Endothelial cell of umbilical vein (primary cell): ENCODE measurements around the gene TTC23L. TPM values are rescaled to one million over a fixed set of nuclear protein-coding genes. Genes with fewer than 3 reads are reported as not detected.

Source experiments
- BruUV-seq: library from RNA; stranded (reverse); fragments of 400-500 nt; replicated peaks from 2 replicates; lab custom pipeline; 2021; lab: Mats Ljungman, UMichigan
- CTCF ChIA-PET: fragments of 300-600, 350-600 bp; sonication (Branson Sonifier 250); formaldehyde crosslinking; loops from one replicate; lab custom pipeline; 2021; ENCODE audit warnings: antibody characterized with exemption, inconsistent platforms; lab: Charles Lee
- POLR2A ChIA-PET: fragments of 300-600, 350-600 bp; sonication (Branson Sonifier 250); formaldehyde crosslinking; loops from one replicate; lab custom pipeline; 2021; ENCODE audit warnings: antibody characterized with exemption, inconsistent platforms; lab: Charles Lee
- DNase-seq: peaks from one replicate; pipeline ENCODE4 v3.0.0-alpha.2; 2011; ENCODE audit warnings: low read depth, low spot score
- FAIRE-seq: peaks from 2 replicates; lab custom pipeline; 2011; peaks lifted over from hg19 to GRCh38; lab: Jason Lieb, UNC
- H2AFZ ChIP-seq: 2 replicates; pipeline ENCODE4 v1.6.0; 2012; ENCODE audit warnings: low read depth, low read length, control low read depth, inconsistent platforms
- H3K27ac ChIP-seq: 2 replicates; pipeline ENCODE4 v1.5.1; 2011; ENCODE audit warnings: low read depth, mild to moderate bottlenecking, control low read depth, low read length, moderate library complexity; ENCODE audit not compliant: insufficient read depth
- H3K27me3 ChIP-seq, 2 experiments: 2 replicates each; pipeline versions ENCODE4 v1.6.0 to v1.6.1; 2011; ENCODE audit warnings: low read length in 2 of 2, mixed read lengths in 1 of 2; ENCODE audit not compliant: control insufficient read depth in 2 of 2, insufficient read depth in 2 of 2
- H3K36me3 ChIP-seq, 2 experiments: 2 replicates in 1 of 2; 3 replicates in 1 of 2; pipeline ENCODE4 v1.5.1; 2011; ENCODE audit warnings: low read length in 2 of 2, mild to moderate bottlenecking in 1 of 2, moderate library complexity in 1 of 2; ENCODE audit not compliant: control insufficient read depth in 2 of 2, insufficient read depth in 2 of 2; ENCODE audit errors: extremely low read depth in 1 of 2
- H3K4me1 ChIP-seq: 3 replicates; pipeline ENCODE4 v1.5.1; 2011; ENCODE audit warnings: mild to moderate bottlenecking, low read length; ENCODE audit not compliant: control insufficient read depth, insufficient read depth; ENCODE audit errors: extremely low read depth
- H3K4me2 ChIP-seq: 2 replicates; pipeline ENCODE4 v1.6.1; 2011; ENCODE audit warnings: low read length, control low read depth, mixed read lengths; ENCODE audit not compliant: insufficient read depth
- H3K4me3 ChIP-seq, 3 experiments: fragments of 200-600 bp in 1 of 3; sonication (generic), shearing (Covaris generic) in 1 of 3; replicated peaks in 1 of 3; 2 replicates each; pipeline ENCODE4 v1.5.1; 2011 to 2016; ENCODE audit warnings: control low read depth in 3 of 3, low read length in 3 of 3, mild to moderate bottlenecking in 2 of 3, inconsistent platforms in 1 of 3, low read depth in 1 of 3, moderate library complexity in 1 of 3; ENCODE audit not compliant: insufficient read depth in 1 of 3
- H3K79me2 ChIP-seq: 2 replicates; pipeline ENCODE4 v1.6.0; 2012; ENCODE audit warnings: low read length, inconsistent platforms; ENCODE audit not compliant: control insufficient read depth, insufficient read depth
- H3K9ac ChIP-seq: replicated peaks from 2 replicates; pipeline ENCODE3; 2011; ENCODE audit warnings: low read length, control low read depth; ENCODE audit not compliant: insufficient read depth; ENCODE audit errors: extremely low read depth
- H3K9me1 ChIP-seq: replicated peaks from 3 replicates; pipeline ENCODE4 v1.6.0; 2011; ENCODE audit warnings: mild to moderate bottlenecking, low read length; ENCODE audit not compliant: control insufficient read depth, insufficient read depth; ENCODE audit errors: extremely low read depth
- H3K9me3 ChIP-seq: replicated peaks from 2 replicates; pipeline ENCODE4 v1.5.1; 2012; ENCODE audit warnings: low read length, inconsistent platforms; ENCODE audit not compliant: control insufficient read depth, insufficient read depth
- H4K20me1 ChIP-seq: replicated peaks from 2 replicates; pipeline ENCODE3; 2011; ENCODE audit warnings: mild to moderate bottlenecking, low read length; ENCODE audit not compliant: control insufficient read depth, insufficient read depth; ENCODE audit errors: extremely low read depth
- EZH2 ChIP-seq: IDR thresholded peaks from 2 replicates; pipeline ENCODE4 v1.6.1; 2012; ENCODE audit warnings: borderline replicate concordance, low read depth, mild to moderate bottlenecking, moderate library complexity, low read length, inconsistent platforms; ENCODE audit not compliant: severe bottlenecking
- FOS ChIP-seq: IDR thresholded peaks from 2 replicates; pipeline ENCODE4 v1.6.1; 2011; ENCODE audit warnings: mild to moderate bottlenecking, low read length, moderate library complexity, borderline replicate concordance; ENCODE audit not compliant: insufficient read depth
- MYC ChIP-seq: IDR thresholded peaks from one replicate; pipeline ENCODE4 v1.6.1; 2011; ENCODE audit warnings: mild to moderate bottlenecking, low read depth, low read length
- POLR2AphosphoS5 ChIP-seq: IDR thresholded peaks from 2 replicates; pipeline ENCODE4 v1.6.1; 2012; ENCODE audit warnings: low read depth, mild to moderate bottlenecking, control low read depth, low read length, moderate library complexity; ENCODE audit not compliant: insufficient read depth
- dilution Hi-C: fragments of 300-500 bp; cut with MboI; formaldehyde crosslinking; loops from one replicate; pipeline ENCODE4 v1.15.0; 2019; ENCODE audit warnings: low sequenced_read_pairs; ENCODE audit not compliant: extremely low pct_ligation_motif_present
- intact Hi-C: fragments of 100-400 bp; cut with micrococcal nuclease; formaldehyde crosslinking; loops from one replicate; pipeline ENCODE4 v1.10.0; 2022
- polyA plus RNA-seq, 4 experiments: library from polyadenylated mRNA; depleted of rRNA in 3 of 4; stranded (reverse) in 3 of 4; unstranded in 1 of 4; fragments of >200 nt; gene quantifications; 2 replicates each; pipeline versions ENCODE4 v1.2.1 to v1.2.3, GENCODE V29; 2011 to 2012; ENCODE audit warnings: missing spikeins in 1 of 4
- total RNA-seq: library from RNA; stranded (reverse); gene quantifications from 2 replicates; pipeline ENCODE4 v1.2.3, GENCODE V29; 2021
- TF ChIP-seq, protein P1 (sequence below): IDR thresholded peaks from 2 replicates; pipeline ENCODE4 v1.6.1; 2011; ENCODE audit not compliant: insufficient read depth, insufficient read length
- TF ChIP-seq, protein P2 (sequence below), 2 donors: IDR thresholded peaks; 1 replicate in 1 of 2; 2 replicates in 1 of 2; pipeline ENCODE4 v1.5.1; 2011; ENCODE audit warnings: low read length in 2 of 2, mild to moderate bottlenecking in 2 of 2, moderate library complexity in 2 of 2, control low read depth in 1 of 2, inconsistent platforms in 1 of 2, low read depth in 1 of 2; ENCODE audit not compliant: insufficient read depth in 1 of 2; ENCODE audit errors: extremely low read depth in 1 of 2

The TTC23L gene
- total and polyA plus RNA-seq, 2 donors (not counting 3 experiments of a cell fraction or from before 2014, with no cell fraction given): not detected

DNA sequence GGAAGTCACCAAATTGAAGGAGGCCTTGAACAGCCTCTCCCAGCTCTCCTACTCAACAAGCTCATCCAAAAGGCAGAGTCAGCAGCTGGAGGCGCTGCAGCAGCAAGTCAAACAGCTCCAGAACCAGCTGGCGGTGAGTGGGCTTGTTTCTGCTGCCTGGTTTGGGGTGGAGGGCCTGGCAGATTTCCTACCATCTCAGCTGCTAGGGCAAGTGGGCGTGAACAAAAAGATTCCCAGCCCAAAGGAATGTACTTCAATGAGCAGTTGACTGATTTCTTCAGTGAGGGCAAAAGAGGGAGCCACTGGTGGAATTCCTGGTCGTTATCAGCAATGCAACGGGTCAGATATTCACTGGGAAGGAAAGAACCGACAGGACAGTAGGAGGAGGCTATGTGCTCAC lies 12.6 kb upstream of the TTC23L start:
- dilution Hi-C loops (no loop called here), intact Hi-C loops (no loop called here)
- Histone ChIP-seq H3K36me3 (peaks cover 54 to 65% of the 10 kb centered on the region in 2 experiments), H3K4me1 (no peaks in the 10 kb centered on the region), H3K9me1 (no peaks in the 10 kb centered on the region), H3K4me3 (no peak overlapping the region), H3K4me2 (no peak overlapping the region), H3K9ac (no peak overlapping the region), H3K27ac (no peak overlapping the region), H3K9me3 (no peaks in the 10 kb centered on the region), H4K20me1 (no peaks in the 10 kb centered on the region), H3K27me3 (no peaks in the 10 kb centered on the region), H3K79me2 (no peaks in the 10 kb centered on the region), H2AFZ (no peak overlapping the region)
- no peak for DNase-seq
- FAIRE-seq: no peak
- TF ChIP-seq POLR2AphosphoS5 (no peak), MYC (no peak), EZH2 (no peak), FOS (no peak)
- TF ChIP-seq, protein P1, sequence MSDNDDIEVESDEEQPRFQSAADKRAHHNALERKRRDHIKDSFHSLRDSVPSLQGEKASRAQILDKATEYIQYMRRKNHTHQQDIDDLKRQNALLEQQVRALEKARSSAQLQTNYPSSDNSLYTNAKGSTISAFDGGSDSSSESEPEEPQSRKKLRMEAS: no peak
- ChIA-PET CTCF (interaction anchor here (1.1 kb wide), 1 partner anchor 72 kb away, joined by 3 read pairs; no protein-coding TSS in a partner anchor), POLR2A (no interaction called here)
- no TSS peak for BruUV-seq

DNA sequence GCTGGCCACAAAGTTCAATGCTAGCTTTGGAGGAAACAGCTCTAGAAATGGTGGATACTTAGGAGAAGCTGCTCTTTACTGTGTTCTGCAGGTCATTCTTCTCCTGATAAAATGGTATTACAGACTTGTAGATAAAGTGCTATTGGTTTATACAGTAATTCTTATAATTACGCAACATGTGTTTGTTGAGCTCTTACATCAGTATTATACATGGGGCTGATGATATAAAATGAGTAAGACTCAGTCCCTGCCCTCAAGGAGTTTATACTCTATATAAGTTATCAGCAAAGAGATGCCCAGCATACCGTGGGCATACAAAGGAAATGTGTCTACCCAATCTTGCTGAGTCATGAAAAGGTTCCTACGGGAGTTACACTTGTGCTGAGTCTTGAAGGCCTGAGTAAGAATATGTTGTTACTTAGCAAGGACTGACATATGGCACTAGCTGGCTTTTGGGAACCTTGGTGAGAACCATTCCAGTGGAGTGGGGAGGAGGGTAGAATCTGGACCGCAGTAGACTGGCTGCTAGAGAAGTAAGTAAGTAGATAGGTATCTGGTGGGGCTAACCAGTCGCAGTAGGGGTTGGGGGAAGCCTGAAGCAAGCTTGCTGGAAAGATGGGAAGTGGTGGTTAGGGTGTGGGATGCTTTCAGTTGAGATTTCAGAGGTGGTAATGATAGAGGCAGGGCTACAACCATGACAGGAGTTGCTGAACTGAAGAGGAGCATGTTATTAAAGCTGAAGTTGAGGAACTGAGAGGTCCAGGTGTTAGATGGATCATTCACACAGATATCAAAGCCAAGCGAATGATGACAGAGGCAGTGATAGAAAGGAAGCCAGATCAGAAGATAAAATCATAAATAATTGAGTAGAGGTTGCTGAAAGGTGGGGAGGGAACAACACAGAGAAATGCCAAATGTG lies 11.1 kb upstream of the TTC23L start:
- Histone ChIP-seq H3K36me3 (peaks cover 59 to 63% of the 10 kb centered on the region in 2 experiments), H3K4me1 (no peaks in the 10 kb centered on the region)

More for the DNA sequence above, 11.1 kb upstream of the TTC23L start:
- Histone ChIP-seq H3K27ac (no peak overlapping the region), H3K9ac (no peak overlapping the region), H3K4me2 (no peak overlapping the region), H3K9me1 (no peaks in the 10 kb centered on the region), H3K9me3 (no peaks in the 10 kb centered on the region), H3K4me3 (no peak overlapping the region), H4K20me1 (no peaks in the 10 kb centered on the region), H3K79me2 (no peaks in the 10 kb centered on the region), H3K27me3 (no peaks in the 10 kb centered on the region), H2AFZ (no peak overlapping the region)
- DNase-seq (no peak), FAIRE-seq (no peak)
- POLR2A ChIA-PET: no interaction called here
- CTCF ChIA-PET: interaction anchor here (0.6 to 2.0 kb wide), 5 partner anchors 11 to 70 kb away, joined by 3 to 4 read pairs (median 3); partner anchors contain the start of gene TTC23L
- dilution Hi-C loops: no loop called here
- BruUV-seq: no TSS peak
- intact Hi-C loops: no loop called here
- TF ChIP-seq, protein P2, sequence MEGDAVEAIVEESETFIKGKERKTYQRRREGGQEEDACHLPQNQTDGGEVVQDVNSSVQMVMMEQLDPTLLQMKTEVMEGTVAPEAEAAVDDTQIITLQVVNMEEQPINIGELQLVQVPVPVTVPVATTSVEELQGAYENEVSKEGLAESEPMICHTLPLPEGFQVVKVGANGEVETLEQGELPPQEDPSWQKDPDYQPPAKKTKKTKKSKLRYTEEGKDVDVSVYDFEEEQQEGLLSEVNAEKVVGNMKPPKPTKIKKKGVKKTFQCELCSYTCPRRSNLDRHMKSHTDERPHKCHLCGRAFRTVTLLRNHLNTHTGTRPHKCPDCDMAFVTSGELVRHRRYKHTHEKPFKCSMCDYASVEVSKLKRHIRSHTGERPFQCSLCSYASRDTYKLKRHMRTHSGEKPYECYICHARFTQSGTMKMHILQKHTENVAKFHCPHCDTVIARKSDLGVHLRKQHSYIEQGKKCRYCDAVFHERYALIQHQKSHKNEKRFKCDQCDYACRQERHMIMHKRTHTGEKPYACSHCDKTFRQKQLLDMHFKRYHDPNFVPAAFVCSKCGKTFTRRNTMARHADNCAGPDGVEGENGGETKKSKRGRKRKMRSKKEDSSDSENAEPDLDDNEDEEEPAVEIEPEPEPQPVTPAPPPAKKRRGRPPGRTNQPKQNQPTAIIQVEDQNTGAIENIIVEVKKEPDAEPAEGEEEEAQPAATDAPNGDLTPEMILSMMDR (IDR thresholded peaks at IDR 0.05; ENCODE audit: extremely low read depth in 1 of 2, insufficient read depth in 1 of 2, low read depth in 1 of 2, low read length in 2 of 2): no peak
- TF ChIP-seq MYC (no peak), FOS (no peak)
